K562 (cell line): ENCODE measurements around the gene PLEKHN1. TPM values are rescaled to one million over a fixed set of nuclear protein-coding genes. Genes with fewer than 3 reads are reported as not detected.

Experiments
- ATAC-seq: fragments of 200-7000 bp; cut with Tn5 transposase; 3 replicates; pipeline ENCODE4 v1.9.1; 2020; ENCODE audit warnings: moderate library complexity
- BruUV-seq: library from RNA; stranded (reverse); fragments of 400-500 nt; replicated peaks from 2 replicates; lab custom pipeline; 2021; lab: Mats Ljungman, UMichigan
- CTCF ChIA-PET: fragments of 300-600 bp; formaldehyde crosslinking; extraction: SDS; loops from one replicate; lab custom pipeline; 2021; ENCODE audit warnings: low intra/inter-chr PET ratio; lab: Yijun Ruan, JAX
- POLR2A ChIA-PET: fragments of 300-600, 350-650 bp; sonication (Branson Sonifier 250); formaldehyde crosslinking; extraction: SDS; loops from one replicate; lab custom pipeline; 2021; ENCODE audit warnings: antibody characterized with exemption, inconsistent platforms; lab: Yijun Ruan, JAX
- DNase-seq, 4 experiments: peaks; one replicate each; pipeline versions ENCODE4 v3.0.0 to v3.0.0-alpha.2; 2011 to 2018; ENCODE audit warnings: low spot score in 3 of 4, mixed read lengths in 3 of 4; ENCODE audit errors: extremely low read depth in 1 of 4
- FAIRE-seq: peaks from 2 replicates; lab custom pipeline; 2011; peaks lifted over from hg19 to GRCh38; lab: Jason Lieb, UNC
- H2AFZ ChIP-seq: 2 replicates; pipeline ENCODE4 v1.6.0; 2011; ENCODE audit warnings: low read depth, low read length, control low read depth, inconsistent platforms
- H3K27ac ChIP-seq: fragments of 200-600 bp; 3 replicates; pipeline ENCODE4 v1.8.0; 2011; ENCODE audit warnings: low read depth, mild to moderate bottlenecking, control low read depth, inconsistent platforms, low read length, moderate library complexity, mixed read lengths; ENCODE audit errors: extremely low read depth
- H3K27me3 ChIP-seq, 2 experiments: fragments of 300-600 bp in 1 of 2; 2 replicates in 1 of 2; 3 replicates in 1 of 2; pipeline versions ENCODE4 v1.6.0 to v1.8.0; 2011; ENCODE audit warnings: inconsistent platforms in 2 of 2, low read length in 2 of 2, mild to moderate bottlenecking in 1 of 2, mixed read lengths in 1 of 2, moderate library complexity in 1 of 2; ENCODE audit not compliant: control insufficient read depth in 2 of 2, insufficient read depth in 2 of 2
- H3K36me3 ChIP-seq: fragments of 300-600 bp; 3 replicates; pipeline ENCODE4 v1.8.0; 2011; ENCODE audit warnings: mild to moderate bottlenecking, low read length, inconsistent platforms; ENCODE audit not compliant: control insufficient read depth, insufficient read depth
- H3K4me1 ChIP-seq, 2 experiments: fragments of 200-600 bp in 1 of 2; replicated peaks in 1 of 2; 2 replicates in 1 of 2; 3 replicates in 1 of 2; pipeline versions ENCODE4 v1.5.1 to v1.8.0; 2011; ENCODE audit warnings: inconsistent platforms in 2 of 2, low read length in 2 of 2, mild to moderate bottlenecking in 1 of 2, mixed read lengths in 1 of 2, moderate library complexity in 1 of 2; ENCODE audit not compliant: control insufficient read depth in 2 of 2, insufficient read depth in 2 of 2
- H3K4me2 ChIP-seq: 2 replicates; pipeline ENCODE4 v1.6.1; 2011; ENCODE audit warnings: low read length, control low read depth, inconsistent platforms, mixed read lengths; ENCODE audit not compliant: insufficient read depth
- H3K4me3 ChIP-seq: fragments of 200-600 bp; sonication (generic), shearing (Covaris generic); 2 replicates; pipeline ENCODE4 v1.5.1; 2016; ENCODE audit warnings: control low read depth, inconsistent platforms
- H3K79me2 ChIP-seq: fragments of 200-600 bp; 3 replicates; pipeline ENCODE4 v1.8.0; 2011; ENCODE audit warnings: low read length, inconsistent platforms; ENCODE audit not compliant: control insufficient read depth, insufficient read depth
- H3K9ac ChIP-seq, 2 experiments: 2 replicates each; pipeline versions ENCODE4 v1.6.0 to v1.6.1; 2011; ENCODE audit warnings: low read depth in 2 of 2, low read length in 2 of 2, control low read depth in 1 of 2, inconsistent platforms in 1 of 2, mild to moderate bottlenecking in 1 of 2, mixed read lengths in 1 of 2; ENCODE audit not compliant: insufficient read depth in 1 of 2
- H3K9me1 ChIP-seq: one replicate; pipeline ENCODE4 v1.6.0; 2011; ENCODE audit warnings: inconsistent platforms, mild to moderate bottlenecking, low read length, moderate library complexity; ENCODE audit not compliant: control insufficient read depth, insufficient read depth
- H3K9me3 ChIP-seq: replicated peaks from 2 replicates; pipeline ENCODE4 v1.5.1; 2011; ENCODE audit warnings: low read depth, low read length, inconsistent platforms; ENCODE audit not compliant: control insufficient read depth, insufficient read depth
- H4K20me1 ChIP-seq: replicated peaks from 2 replicates; pipeline ENCODE4 v1.6.1; 2011; ENCODE audit warnings: low read length, inconsistent platforms, mixed read lengths; ENCODE audit not compliant: control insufficient read depth, insufficient read depth
- HDAC3 ChIP-seq: fragments of 450-650 bp; IDR thresholded peaks from 2 replicates; pipeline ENCODE4 v1.6.1; 2018; ENCODE audit warnings: borderline replicate concordance, mild to moderate bottlenecking, moderate library complexity; ENCODE audit not compliant: partially characterized antibody
- ZBTB7A ChIP-seq: IDR thresholded peaks from 2 replicates; pipeline ENCODE4 v1.6.1; 2011; ENCODE audit warnings: low read depth, mild to moderate bottlenecking, low read length, moderate library complexity, borderline replicate concordance; ENCODE audit not compliant: control insufficient read depth
- WGBS: fragments of 100-300 bp; shearing (Covaris generic); methylation state at CpG from one replicate; pipeline ENCODE4 v1.1.6; 2016; ENCODE audit warnings: low coverage, mixed read lengths; ENCODE audit not compliant: insufficient coverage; ENCODE audit errors: missing lambda C conversion rate; 5-methylcytosine and 5-hydroxymethylcytosine counted together
- in situ Hi-C: fragments of 300-500 bp; cut with MboI; formaldehyde crosslinking; loops from 4 replicates; pipeline ENCODE4 v1.15.0; 2018; ENCODE audit warnings: inconsistent platforms, mixed read lengths
- intact Hi-C: fragments of 100-400 bp; cut with micrococcal nuclease; formaldehyde crosslinking; loops from 2 replicates; pipeline ENCODE4 v1.14.2; 2022
- polyA plus RNA-seq, 8 experiments: library from polyadenylated mRNA; depleted of rRNA in 4 of 8; stranded (reverse) in 5 of 8; unstranded in 3 of 8; fragments of >200 nt; fragmentation: Nextera tagmentation in 2 of 8; fragmentation: Illumina TruSeq in 1 of 8; extraction: Ambion mirVana in 2 of 8; extraction: Trizol in 1 of 8; gene quantifications; 2 replicates each; pipeline versions ENCODE4 v1.2.1 to v1.2.3, GENCODE V29; 2011 to 2014; ENCODE audit warnings: inconsistent platforms in 1 of 8, missing spikeins in 1 of 8
- total RNA-seq, 7 experiments: library from RNA; depleted of rRNA in 6 of 7; stranded (reverse); fragments of >200 nt in 6 of 7; fragmentation: Illumina TruSeq in 2 of 7; extraction: Trizol in 2 of 7; gene quantifications; 2 replicates each; pipeline versions ENCODE4 v1.2.1 to v1.2.3, GENCODE V29; 2011 to 2021; ENCODE audit warnings: low replicate concordance in 1 of 7
- TF ChIP-seq, protein P1 (sequence below): fragments of 250-450 bp; sonication (Bioruptor Pico); IDR thresholded peaks from 2 replicates; pipeline ENCODE4 v1.8.0; 2021; ENCODE audit warnings: moderate library complexity, mild to moderate bottlenecking, inconsistent platforms

The PLEKHN1 gene
- total and polyA plus RNA-seq, 9 of the 15 experiments (the other 6 are each of a cell fraction or from before 2014, with no cell fraction given): 0.07 to 1.5 (median 0.13) TPM; not detected in 2

GRCh38 chr1:992362-992761 lies 26.1 kb downstream of the PLEKHN1 start (continued):
- TF ChIP-seq, protein P1, sequence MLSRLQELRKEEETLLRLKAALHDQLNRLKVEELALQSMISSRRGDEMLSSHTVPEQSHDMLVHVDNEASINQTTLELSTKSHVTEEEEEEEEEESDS (CRISPR knock-in tag): no peak

- 0 out of 2 replicates have a peak, but pooled peaks have one; percentile 20 for TF ChIP-seq ZBTB7A
- no peak for TF ChIP-seq HDAC3
- Histone ChIP-seq H3K9ac (no peak overlapping the region; a peak in 1 of 4 replicates), H3K9me1 (no peaks in the 10 kb centered on the region), H3K27ac (no peak overlapping the region), H3K4me3 (no peak overlapping the region), H3K27me3 (peaks cover 10 to 18% of the 10 kb centered on the region in 2 experiments; a peak in 4 of 5 replicates), H3K9me3 (no peaks in the 10 kb centered on the region), H3K79me2 (no peaks in the 10 kb centered on the region), H3K36me3 (no peaks in the 10 kb centered on the region), H2AFZ (no peak overlapping the region), H3K4me2 (no peak overlapping the region), H4K20me1 (peaks cover 9% of the 10 kb centered on the region; the same call in 1 of the 2 replicates), H3K4me1 (peaks cover 0 to 35% of the 10 kb centered on the region in 2 experiments; a peak in 3 of 5 replicates)
- BruUV-seq: no TSS peak
- in situ Hi-C loops (no loop called here), intact Hi-C loops (no loop called here)
- FAIRE-seq: no peak
- WGBS: 12% methylated on average over 14 of the region's 15 CpGs
- CTCF ChIA-PET: interaction anchor here (0.9 kb wide), 1 partner anchor 9 kb away, joined by 3 read pairs; no protein-coding TSS in a partner anchor
- no peak for ATAC-seq
- POLR2A ChIA-PET: interaction anchor here (1.1 to 1.4 kb wide), 2 partner anchors 12 to 13 kb away, joined by 4 to 7 read pairs; partner anchors contain the start of gene PERM1
- DNase-seq: no peak
Measured at GRCh38 chr1:993379-993995, 27.2 kb downstream of the PLEKHN1 start.
